Activated CD4-positive, alpha-beta T cell treated with anti-CD3 and anti-CD28 coated beads, Interleukin-10, Interleukin-2, amounts not matched to agents 100 ng/mL and 50 ng/mL, durations not matched to agents 16 hours and 8 hours (primary cell): ENCODE results near the gene TOP1.
A peak's percentile ranks its signal among the peaks of the same experiment; 100 is the strongest.

Experiments
- DNase-seq: peaks from one replicate; pipeline ENCODE4 v3.0.0-alpha.2; 2020

Gene TOP1

GRCh38 chr20:41004531-41005360 lies 23.9 kb upstream of the TOP1 start:
- DNase-seq: peak; percentile 26

- no peak for DNase-seq
Measured at GRCh38 chr20:41005361-41005729, 23.3 kb upstream of the TOP1 start.

GRCh38 chr20:41006126-41006935 lies 22.3 kb upstream of the TOP1 start:
- no peak for DNase-seq

GRCh38 chr20:41006936-41007474 lies 21.6 kb upstream of the TOP1 start:
- DNase-seq: no peak

- DNase-seq: no peak
Measured at GRCh38 chr20:41007481-41007880, 21.1 kb upstream of the TOP1 start.

GRCh38 chr20:41009946-41010345 lies 18.7 kb upstream of the TOP1 start:
- DNase-seq: no peak

- peak; percentile 22 for DNase-seq
Measured at GRCh38 chr20:41011551-41012067, 17.0 kb upstream of the TOP1 start.

GRCh38 chr20:41014561-41015088 lies 14.0 kb upstream of the TOP1 start:
- no peak for DNase-seq

GRCh38 chr20:41017448-41018042 lies 11.1 kb upstream of the TOP1 start:
- DNase-seq: no peak

GRCh38 chr20:41018153-41018552 lies 10.5 kb upstream of the TOP1 start:
- DNase-seq: no peak

GRCh38 chr20:41023549-41023948 lies 5.1 kb upstream of the TOP1 start:
- no peak for DNase-seq

- no peak for DNase-seq
Measured at GRCh38 chr20:41027366-41027765, 1.3 kb upstream of the TOP1 start.

- no peak for DNase-seq
Measured at GRCh38 chr20:41027872-41028358, 707 bp upstream of the TOP1 start.

GRCh38 chr20:41029150-41029901 lies 704 bp downstream of the TOP1 start:
- DNase-seq: peak; percentile 29

GRCh38 chr20:41030061-41030460 lies 1.4 kb downstream of the TOP1 start:
- no peak for DNase-seq

GRCh38 chr20:41030531-41031242 lies 2.1 kb downstream of the TOP1 start:
- DNase-seq: no peak

GRCh38 chr20:41031243-41031619 lies 2.6 kb downstream of the TOP1 start:
- DNase-seq: no peak

GRCh38 chr20:41032271-41032670 lies 3.6 kb downstream of the TOP1 start:
- no peak for DNase-seq

GRCh38 chr20:41034239-41034638 lies 5.6 kb downstream of the TOP1 start:
- no peak for DNase-seq

- no peak for DNase-seq
Measured at GRCh38 chr20:41035207-41035606, 6.6 kb downstream of the TOP1 start.

- no peak for DNase-seq
Measured at GRCh38 chr20:41037179-41037578, 8.6 kb downstream of the TOP1 start.
